Fibroblast of skin of left biceps (primary cell): ENCODE data around the gene KLHL26.

Experiments
- DNase-seq, 2 experiments: peaks; one replicate each; pipeline ENCODE4 v3.0.0-alpha.2; 2013; ENCODE audit warnings: low read depth in 2 of 2

KLHL26 gene

GRCh38 chr19:18647371-18647767 is 10.5 kb downstream of the KLHL26 start:
- DNase-seq: no peak

GRCh38 chr19:18647807-18648206 is 11.0 kb downstream of the KLHL26 start:
- DNase-seq: no peak

GRCh38 chr19:18648973-18649315 is 12.1 kb downstream of the KLHL26 start:
- DNase-seq: no peak

GRCh38 chr19:18649371-18650020 is 12.7 kb downstream of the KLHL26 start:
- no peak for DNase-seq

GRCh38 chr19:18650021-18650390 is 13.2 kb downstream of the KLHL26 start:
- DNase-seq: no peak

- no peak for DNase-seq
These were observed 13.7 kb downstream of the KLHL26 start for GRCh38 chr19:18650468-18651041.

- DNase-seq: no peak
These were observed 14.5 kb downstream of the KLHL26 start for GRCh38 chr19:18651300-18651699.

GRCh38 chr19:18651733-18652132 is 14.9 kb downstream of the KLHL26 start:
- no peak for DNase-seq

GRCh38 chr19:18653853-18654252 is 17.0 kb downstream of the KLHL26 start:
- DNase-seq: no peak

- no peak for DNase-seq
These were observed 17.6 kb downstream of the KLHL26 start for GRCh38 chr19:18654469-18654868.

- no peak for DNase-seq
These were observed 18.5 kb downstream of the KLHL26 start for GRCh38 chr19:18655173-18655844.

- DNase-seq: no peak
These were observed 19.7 kb downstream of the KLHL26 start for GRCh38 chr19:18656337-18657086.

- DNase-seq: no peak
These were observed 20.9 kb downstream of the KLHL26 start for GRCh38 chr19:18657590-18658365.

GRCh38 chr19:18658366-18658855 is 21.6 kb downstream of the KLHL26 start:
- no peak for DNase-seq

- DNase-seq: no peak
These were observed 22.6 kb downstream of the KLHL26 start for GRCh38 chr19:18659281-18660050.

- no peak for DNase-seq
These were observed 23.5 kb downstream of the KLHL26 start for GRCh38 chr19:18660051-18660910.

GRCh38 chr19:18660939-18661670 is 24.3 kb downstream of the KLHL26 start:
- no peak for DNase-seq

- DNase-seq: no peak
These were observed 26.3 kb downstream of the KLHL26 start for GRCh38 chr19:18662972-18663732.
